ENCODE measurements around the gene DENND2D.

The DENND2D gene

GRCh38 chr1:111199881-111200801, at the start of gene DENND2D:
Gene DENND2D (minus strand): TSS chr1:111200646. CDS start chr1:111200459, 187 bp downstream.
- Mint-ChIP-seq H3K9me3 (no peaks in the 10 kb centered on the region), H3K27me3 (ENCODE audit: low read depth) (peaks cover 28% of the 10 kb centered on the region), H3K27ac (no peak within 1 kb of the TSS), H3K4me3 (no peak within 1 kb of the TSS), H3K36me3 (ENCODE audit: low read depth) (no peaks in the 10 kb centered on the region), H3K4me1 (no peaks in the 10 kb centered on the region)
- no peak for TF ChIP-seq CTCF (IDR thresholded peaks at IDR 0.05; ENCODE audit: unreplicated experiment in 3 of 3)

- H3K9me3 Mint-ChIP-seq = no peaks in the 10 kb centered on the region
- no peak overlapping the region for H3K4me3 Mint-ChIP-seq
- TF ChIP-seq CTCF (IDR thresholded peaks at IDR 0.05; ENCODE audit: unreplicated experiment in 3 of 3) = no peak
- no peaks in the 10 kb centered on the region for H3K4me1 Mint-ChIP-seq
- H3K27me3 Mint-ChIP-seq (ENCODE audit: low read depth) = peaks cover 16% of the 10 kb centered on the region
- H3K27ac Mint-ChIP-seq = no peak overlapping the region
- H3K36me3 Mint-ChIP-seq (ENCODE audit: low read depth) = no peaks in the 10 kb centered on the region
These were observed 49.5 kb upstream of the DENND2D start for GRCh38 chr1:111249960-111250359.

- peaks cover 9% of the 10 kb centered on the region for H3K27me3 Mint-ChIP-seq (ENCODE audit: low read depth)
- H3K4me1 Mint-ChIP-seq = no peaks in the 10 kb centered on the region
- no peaks in the 10 kb centered on the region for H3K36me3 Mint-ChIP-seq (ENCODE audit: low read depth)
- H3K27ac Mint-ChIP-seq = no peak overlapping the region
- no peak overlapping the region for H3K4me3 Mint-ChIP-seq
- H3K9me3 Mint-ChIP-seq = no peaks in the 10 kb centered on the region
- TF ChIP-seq CTCF (IDR thresholded peaks at IDR 0.05; ENCODE audit: unreplicated experiment in 3 of 3) = no peak
These were observed 46.8 kb upstream of the DENND2D start for GRCh38 chr1:111247125-111247838.

GRCh38 chr1:111242805-111243523, 42.5 kb upstream of the DENND2D start:
- H3K36me3 Mint-ChIP-seq (ENCODE audit: low read depth) = no peaks in the 10 kb centered on the region
- H3K9me3 Mint-ChIP-seq = no peaks in the 10 kb centered on the region
- TF ChIP-seq CTCF (IDR thresholded peaks at IDR 0.05; ENCODE audit: unreplicated experiment in 3 of 3) = no peak
- H3K27me3 Mint-ChIP-seq (ENCODE audit: low read depth) = no peaks in the 10 kb centered on the region
- no peaks in the 10 kb centered on the region for H3K4me1 Mint-ChIP-seq
- H3K4me3 Mint-ChIP-seq = no peak overlapping the region
- no peak overlapping the region for H3K27ac Mint-ChIP-seq

GRCh38 chr1:111241797-111242196, 41.4 kb upstream of the DENND2D start:
- H3K36me3 Mint-ChIP-seq (ENCODE audit: low read depth) = no peaks in the 10 kb centered on the region
- no peak for TF ChIP-seq CTCF (IDR thresholded peaks at IDR 0.05; ENCODE audit: unreplicated experiment in 3 of 3)
- no peaks in the 10 kb centered on the region for H3K9me3 Mint-ChIP-seq
- H3K4me1 Mint-ChIP-seq = peaks cover 11% of the 10 kb centered on the region
- H3K27me3 Mint-ChIP-seq (ENCODE audit: low read depth) = no peaks in the 10 kb centered on the region
- H3K27ac Mint-ChIP-seq = no peak overlapping the region
- no peak overlapping the region for H3K4me3 Mint-ChIP-seq

All from nephron (organoid).